GM12891 (cell line): ENCODE results near the gene TXK.

ENCODE experiments used
- PAX5 ChIP-seq: IDR thresholded peaks from 2 replicates; pipeline ENCODE4 v1.6.1; 2011; ENCODE audit warnings: low read length, moderate library complexity, mild to moderate bottlenecking; ENCODE audit not compliant: insufficient read depth, severe bottlenecking
- POLR2A ChIP-seq: IDR thresholded peaks from 2 replicates; pipeline ENCODE4 v1.6.1; 2011; ENCODE audit warnings: low read depth, low read length, control low read depth
- POLR2AphosphoS5 ChIP-seq: IDR thresholded peaks from 2 replicates; pipeline ENCODE4 v1.6.1; 2011; ENCODE audit warnings: low read depth, low read length, control low read depth
- POU2F2 ChIP-seq: IDR thresholded peaks from 2 replicates; pipeline ENCODE4 v1.6.1; 2011; ENCODE audit warnings: low read depth, mild to moderate bottlenecking, control low read depth, low read length, moderate library complexity
- SPI1 ChIP-seq: IDR thresholded peaks from 2 replicates; pipeline ENCODE4 v1.6.1; 2011; ENCODE audit warnings: low read depth, low read length, control low read depth
- TAF1 ChIP-seq: IDR thresholded peaks from 2 replicates; pipeline ENCODE4 v1.6.1; 2011; ENCODE audit warnings: low read depth, low read length, control low read depth

DNA sequence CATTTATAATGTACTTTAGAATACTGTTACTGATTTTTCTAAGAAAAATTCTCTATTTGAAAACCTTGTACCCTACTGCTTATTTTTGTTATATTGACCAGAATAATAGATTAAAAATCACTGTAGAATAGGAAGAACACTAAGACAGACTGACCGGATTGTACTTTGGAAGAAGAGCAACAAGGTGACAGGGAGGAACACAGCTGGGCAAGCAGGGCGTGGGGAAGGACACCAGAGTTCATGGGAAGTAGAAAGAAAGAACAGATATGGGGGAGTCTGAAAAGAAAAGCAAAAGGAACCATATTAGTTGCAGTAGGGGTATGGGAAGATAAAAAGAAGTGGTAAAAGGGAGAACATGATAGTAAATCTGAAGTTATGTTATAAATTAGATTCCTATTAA, 38.6 kb downstream of the TXK start:
- no peak for TF ChIP-seq SPI1
- TF ChIP-seq POLR2A, result no peak
- TF ChIP-seq TAF1, result no peak
- TF ChIP-seq POLR2AphosphoS5, result no peak
- no peak for TF ChIP-seq PAX5
- TF ChIP-seq POU2F2, result no peak
